HCT116 (cell line): ENCODE data around the gene GCLC. TPM values are rescaled to one million over a fixed set of nuclear protein-coding genes. Genes with fewer than 3 reads are reported as not detected.

ENCODE experiments used
- ATAC-seq: fragments of 200-7000 bp; cut with Tn5 transposase; 2 replicates; pipeline ENCODE4 v1.9.1; 2020; ENCODE audit warnings: mild to moderate bottlenecking, moderate library complexity
- BruUV-seq: library from RNA; stranded (reverse); fragments of 400-500 nt; replicated peaks from 2 replicates; lab custom pipeline; 2021; lab: Mats Ljungman, UMichigan
- CTCF ChIA-PET: fragments of 300-600 bp; sonication (Branson Sonifier 250); formaldehyde crosslinking; loops from one replicate; lab custom pipeline; 2021; ENCODE audit warnings: antibody characterized with exemption; lab: Charles Lee
- POLR2A ChIA-PET: fragments of 300-600, 350-600 bp; sonication (Branson Sonifier 250); formaldehyde crosslinking; loops from one replicate; lab custom pipeline; 2021; ENCODE audit warnings: antibody characterized with exemption; lab: Charles Lee
- RAD21 ChIA-PET, 2 experiments: fragments of 300-600 bp; sonication (Branson Sonifier 250); formaldehyde crosslinking; loops; one replicate each; lab custom pipeline; 2023; ENCODE audit warnings: low total read pairs in 2 of 2; ENCODE audit not compliant: uncharacterized antibody in 2 of 2, unreplicated experiment in 2 of 2, low non-redundant PET in 1 of 2; lab: Charles Lee
- DNase-seq: peaks from one replicate; pipeline ENCODE4 v3.0.0-alpha.2; 2010; ENCODE audit warnings: low read depth, low spot score
- H2AFZ ChIP-seq: fragments of 200-600 bp; shearing (Covaris generic), sonication (generic); 2 replicates; pipeline ENCODE4 v1.6.1; 2017; ENCODE audit warnings: low read depth, mixed run types, mixed read lengths, antibody characterized with exemption, low read length; ENCODE audit not compliant: poor library complexity, severe bottlenecking
- H3K27ac ChIP-seq: 2 replicates; pipeline ENCODE4 v1.5.1; 2012; ENCODE audit warnings: low read depth, low read length
- H3K27me3 ChIP-seq: fragments of 200-600 bp; sonication (generic); 2 replicates; pipeline ENCODE4 v1.6.1; 2016; ENCODE audit warnings: mixed run types, low read length, mixed read lengths; ENCODE audit not compliant: insufficient read depth
- H3K36me3 ChIP-seq, 2 experiments: fragments of 200-500 bp in 1 of 2; fragments of 200-600 bp in 1 of 2; sonication (Bioruptor generic) in 1 of 2; sonication (generic) in 1 of 2; 2 replicates each; pipeline versions ENCODE4 v1.5.1 to v1.6.1; 2014 to 2016; ENCODE audit warnings: low read length in 2 of 2, inconsistent platforms in 1 of 2, mixed read lengths in 1 of 2, mixed run types in 1 of 2; ENCODE audit not compliant: insufficient read depth in 2 of 2, control insufficient read depth in 1 of 2
- H3K4me1 ChIP-seq, 2 experiments: fragments of 200-600 bp in 1 of 2; sonication (generic) in 1 of 2; 2 replicates each; pipeline versions ENCODE4 v1.5.1 to v1.6.1; 2012 to 2017; ENCODE audit warnings: low read length in 2 of 2, inconsistent platforms in 1 of 2, mild to moderate bottlenecking in 1 of 2, mixed read lengths in 1 of 2, mixed run types in 1 of 2, moderate library complexity in 1 of 2; ENCODE audit not compliant: insufficient read depth in 2 of 2, control insufficient read depth in 1 of 2
- H3K4me2 ChIP-seq: fragments of 200-600 bp; sonication (generic); 2 replicates; pipeline ENCODE4 v1.6.1; 2017; ENCODE audit warnings: mixed run types, low read length, mixed read lengths
- H3K4me3 ChIP-seq, 2 experiments: fragments of 200-600 bp in 1 of 2; sonication (generic) in 1 of 2; replicated peaks in 1 of 2; 2 replicates each; pipeline ENCODE4 v1.5.1; 2011 to 2016; ENCODE audit warnings: low read length in 2 of 2, control low read depth in 1 of 2, low read depth in 1 of 2, mild to moderate bottlenecking in 1 of 2, mixed read lengths in 1 of 2, mixed run types in 1 of 2
- H3K79me2 ChIP-seq: fragments of 200-600 bp; sonication (generic); 2 replicates; pipeline ENCODE4 v1.6.1; 2017; ENCODE audit warnings: mild to moderate bottlenecking, mixed run types, low read length, moderate library complexity, mixed read lengths; ENCODE audit not compliant: insufficient read depth
- H3K9ac ChIP-seq: fragments of 200-600 bp; sonication (generic); 2 replicates; pipeline ENCODE4 v1.6.1; 2016; ENCODE audit warnings: low read length, mixed read lengths
- H3K9me2 ChIP-seq: fragments of 200-600 bp; sonication (generic), shearing (Covaris generic); 2 replicates; pipeline ENCODE4 v1.6.1; 2017; ENCODE audit warnings: mixed run types, mild to moderate bottlenecking, moderate library complexity; ENCODE audit not compliant: insufficient read depth
- H3K9me3 ChIP-seq, 2 experiments: fragments of 200-500 bp in 1 of 2; fragments of 200-600 bp in 1 of 2; sonication (Bioruptor generic) in 1 of 2; sonication (generic) in 1 of 2; 2 replicates each; pipeline ENCODE4 v1.6.1; 2014 to 2017; ENCODE audit warnings: low read length in 2 of 2, mixed read lengths in 2 of 2, inconsistent platforms in 1 of 2, low read depth in 1 of 2, mild to moderate bottlenecking in 1 of 2, mixed run types in 1 of 2, moderate library complexity in 1 of 2; ENCODE audit not compliant: control insufficient read depth in 1 of 2, insufficient read depth in 1 of 2
- H4K20me1 ChIP-seq: fragments of 200-600 bp; sonication (generic), shearing (Covaris generic); 2 replicates; pipeline ENCODE4 v1.6.1; 2017; ENCODE audit warnings: mixed run types, mild to moderate bottlenecking, moderate library complexity; ENCODE audit not compliant: insufficient read depth
- ELF1 ChIP-seq: IDR thresholded peaks from 2 replicates; pipeline ENCODE4 v1.6.1; 2012; ENCODE audit warnings: low read depth, borderline replicate concordance
- POLR2AphosphoS5 ChIP-seq: IDR thresholded peaks from 2 replicates; pipeline ENCODE4 v1.6.1; 2011; ENCODE audit warnings: mild to moderate bottlenecking, low read depth, low read length, moderate library complexity
- TCF7L2 ChIP-seq: IDR thresholded peaks from 2 replicates; pipeline ENCODE4 v1.7.0; 2011; ENCODE audit warnings: borderline replicate concordance, inconsistent platforms; ENCODE audit not compliant: insufficient read depth, insufficient read length; ENCODE audit errors: extremely low read depth
- YY1 ChIP-seq: IDR thresholded peaks from 2 replicates; pipeline ENCODE4 v1.6.1; 2011; ENCODE audit warnings: low read length, low read depth, moderate library complexity, mild to moderate bottlenecking; ENCODE audit not compliant: insufficient replicate concordance; ENCODE audit errors: extremely low read depth
- ZBTB33 ChIP-seq: IDR thresholded peaks from 2 replicates; pipeline ENCODE4 v1.6.1; 2011; ENCODE audit warnings: mild to moderate bottlenecking, low read length, moderate library complexity; ENCODE audit not compliant: insufficient replicate concordance; ENCODE audit errors: extremely low read depth
- intact Hi-C: fragments of 100-400 bp; cut with micrococcal nuclease; formaldehyde crosslinking; loops from 2 replicates; pipeline ENCODE4 v1.10.0; 2022
- total RNA-seq: library from RNA; stranded (reverse); gene quantifications from one replicate; pipeline ENCODE4 v1.2.1, GENCODE V29; 2021; ENCODE audit not compliant: unreplicated experiment

Gene GCLC
- total RNA-seq, 1 experiment from 2014 or later = 72.0 TPM

GRCh38 chr6:53564401-53565065 is 19.6 kb upstream of the GCLC start:
- no peaks in the 10 kb centered on the region for H3K79me2 ChIP-seq
- ATAC-seq (no peak), DNase-seq (no peak)
- POLR2A ChIA-PET = no interaction called here
- H3K27me3 ChIP-seq = no peaks in the 10 kb centered on the region
- no peak overlapping the region for H3K4me2 ChIP-seq
- H3K4me3 ChIP-seq = no peak overlapping the region
- no peaks in the 10 kb centered on the region for H3K36me3 ChIP-seq
- no peaks in the 10 kb centered on the region for H3K4me1 ChIP-seq
- TF ChIP-seq YY1 (no peak), POLR2AphosphoS5 (no peak), ZBTB33 (no peak), TCF7L2 (no peak), ELF1 (no peak)
- TF ChIP-seq, all 23 proteins: peak for 0
- no peaks in the 10 kb centered on the region for H3K9me2 ChIP-seq
- intact Hi-C loops = no loop called here
- ChIA-PET RAD21 (interaction anchor here in 1 of 2 experiments (0.6 kb wide), 1 partner anchor 48 kb away, joined by 4 read pairs; no protein-coding TSS in a partner anchor), CTCF (interaction anchor here (1.0 kb wide), 1 partner anchor 154 kb away, joined by 4 read pairs; no protein-coding TSS in a partner anchor)
- no peak overlapping the region for H3K27ac ChIP-seq
- peaks cover 0 to 10% of the 10 kb centered on the region in 2 experiments; a peak in 1 of 4 replicates for H3K9me3 ChIP-seq
- H4K20me1 ChIP-seq = no peaks in the 10 kb centered on the region
- H3K9ac ChIP-seq = no peak overlapping the region
- no TSS peak for BruUV-seq
- no peak overlapping the region for H2AFZ ChIP-seq
